ENCODE results near the gene ATXN7L2.

Gene ATXN7L2

GRCh38 chr1:109488696-109489095 is 5.0 kb downstream of the ATXN7L2 start:
- no peak for TF ChIP-seq CTCF (IDR thresholded peaks at IDR 0.05; ENCODE audit: insufficient read depth, low read length, poor library complexity, severe bottlenecking)
- no peak overlapping the region for H3K4me3 ChIP-seq (replicated peaks; ENCODE audit: low read depth, low read length)
- DNase-seq (ENCODE audit: extremely low read depth, insufficient read length), result no peak
- H3K27me3 ChIP-seq (replicated peaks; ENCODE audit: control insufficient read depth, insufficient read depth, low read length), result no peaks in the 10 kb centered on the region
- peaks cover 11% of the 10 kb centered on the region for H3K36me3 ChIP-seq (ENCODE audit: control insufficient read depth, insufficient read depth, low read length)

GRCh38 chr1:109490029-109490933 is 6.6 kb downstream of the ATXN7L2 start:
- DNase-seq (ENCODE audit: extremely low read depth, insufficient read length), result no peak
- Histone ChIP-seq H3K36me3 (ENCODE audit: control insufficient read depth, insufficient read depth, low read length) (peaks cover 11% of the 10 kb centered on the region), H3K27me3 (replicated peaks; ENCODE audit: control insufficient read depth, insufficient read depth, low read length) (no peaks in the 10 kb centered on the region), H3K4me3 (replicated peaks; ENCODE audit: low read depth, low read length) (no peak overlapping the region)
- peak; percentile 93 for TF ChIP-seq CTCF (IDR thresholded peaks at IDR 0.05; ENCODE audit: insufficient read depth, low read length, poor library complexity, severe bottlenecking)

GRCh38 chr1:109490934-109491302 is 7.2 kb downstream of the ATXN7L2 start:
- no peak overlapping the region for H3K4me3 ChIP-seq (replicated peaks; ENCODE audit: low read depth, low read length)
- H3K36me3 ChIP-seq (ENCODE audit: control insufficient read depth, insufficient read depth, low read length), result peaks cover 16% of the 10 kb centered on the region
- TF ChIP-seq CTCF (IDR thresholded peaks at IDR 0.05; ENCODE audit: insufficient read depth, low read length, poor library complexity, severe bottlenecking), result no peak
- no peaks in the 10 kb centered on the region for H3K27me3 ChIP-seq (replicated peaks; ENCODE audit: control insufficient read depth, insufficient read depth, low read length)
- DNase-seq (ENCODE audit: extremely low read depth, insufficient read length), result no peak

- TF ChIP-seq CTCF (IDR thresholded peaks at IDR 0.05; ENCODE audit: insufficient read depth, low read length, poor library complexity, severe bottlenecking), result no peak
- Histone ChIP-seq H3K4me3 (replicated peaks; ENCODE audit: low read depth, low read length) (no peak overlapping the region), H3K27me3 (replicated peaks; ENCODE audit: control insufficient read depth, insufficient read depth, low read length) (no peaks in the 10 kb centered on the region), H3K36me3 (ENCODE audit: control insufficient read depth, insufficient read depth, low read length) (peaks cover 18% of the 10 kb centered on the region)
- no peak for DNase-seq (ENCODE audit: extremely low read depth, insufficient read length)
These were observed 7.7 kb downstream of the ATXN7L2 start for GRCh38 chr1:109491372-109491771.

- DNase-seq (ENCODE audit: extremely low read depth, insufficient read length), result no peak
- peaks cover 23% of the 10 kb centered on the region for H3K36me3 ChIP-seq (ENCODE audit: control insufficient read depth, insufficient read depth, low read length)
- no peaks in the 10 kb centered on the region for H3K27me3 ChIP-seq (replicated peaks; ENCODE audit: control insufficient read depth, insufficient read depth, low read length)
- TF ChIP-seq CTCF (IDR thresholded peaks at IDR 0.05; ENCODE audit: insufficient read depth, low read length, poor library complexity, severe bottlenecking), result no peak
- no peak overlapping the region for H3K4me3 ChIP-seq (replicated peaks; ENCODE audit: low read depth, low read length)
These were observed 9.1 kb downstream of the ATXN7L2 start for GRCh38 chr1:109492779-109493178.

All from GM06990 (cell line).